H1 (cell line): Measurements from ENCODE around the gene PCDHB10. TPM values are rescaled to one million over a fixed set of nuclear protein-coding genes. Genes with fewer than 3 reads are reported as not detected.
"Not testable (repeated sequence)": the region's sequence is repeated elsewhere in the genome, so short reads cannot be mapped to it uniquely, and the experiment has no call there.

Source experiments
- CTCF ChIA-PET: fragments of 300-600 bp; sonication (Branson Sonifier 250); formaldehyde crosslinking; loops from one replicate; lab custom pipeline; 2021; ENCODE audit not compliant: partially characterized antibody; lab: Charles Lee
- POLR2A ChIA-PET: fragments of 300-600 bp; sonication (Branson Sonifier 250); formaldehyde crosslinking; loops from one replicate; lab custom pipeline; 2021; ENCODE audit warnings: inconsistent platforms; ENCODE audit not compliant: partially characterized antibody; lab: Charles Lee
- DNase-seq, 2 experiments: peaks; one replicate each; pipeline versions ENCODE4 v3.0.0 to v3.0.0-alpha.2; 2010 to 2022; ENCODE audit warnings: low spot score in 2 of 2, low read depth in 1 of 2, mixed read lengths in 1 of 2
- FAIRE-seq: peaks from 2 replicates; lab custom pipeline; 2011; peaks lifted over from hg19 to GRCh38; lab: Jason Lieb, UNC
- H2AFZ ChIP-seq: 2 replicates; pipeline ENCODE4 v1.8.1; 2012; ENCODE audit warnings: low read length, inconsistent platforms
- H2AK5ac ChIP-seq: 2 replicates; pipeline ENCODE4 v1.6.1; 2013; ENCODE audit warnings: low read depth, low read length
- H2BK120ac ChIP-seq: replicated peaks from 2 replicates; pipeline ENCODE3; 2013; ENCODE audit warnings: low read depth, low read length, inconsistent platforms
- H2BK12ac ChIP-seq: 2 replicates; pipeline ENCODE4 v1.6.1; 2013; ENCODE audit warnings: low read depth, low read length
- H2BK15ac ChIP-seq: 2 replicates; pipeline ENCODE4 v1.6.1; 2013; ENCODE audit warnings: low read length
- H2BK20ac ChIP-seq: 2 replicates; pipeline ENCODE4 v1.6.1; 2013; ENCODE audit warnings: low read length
- H2BK5ac ChIP-seq: 2 replicates; pipeline ENCODE4 v1.6.1; 2013; ENCODE audit warnings: low read depth, low read length
- H3K14ac ChIP-seq: 2 replicates; pipeline ENCODE4 v1.6.1; 2013; ENCODE audit warnings: inconsistent platforms; ENCODE audit not compliant: insufficient read length
- H3K18ac ChIP-seq: 2 replicates; pipeline ENCODE4 v1.6.1; 2013; ENCODE audit warnings: low read length; ENCODE audit errors: extremely low read depth
- H3K23ac ChIP-seq: 2 replicates; pipeline ENCODE4 v1.6.1; 2013; ENCODE audit warnings: inconsistent platforms; ENCODE audit not compliant: insufficient read length
- H3K23me2 ChIP-seq: 2 replicates; pipeline ENCODE4 v1.6.1; 2013; ENCODE audit warnings: low read depth, low read length
- H3K27ac ChIP-seq: 2 replicates; pipeline ENCODE4 v1.6.1; 2011; ENCODE audit warnings: low read depth, low read length, inconsistent platforms
- H3K27me3 ChIP-seq, 4 experiments: replicated peaks in 1 of 4; 1 replicate in 1 of 4; 2 replicates in 3 of 4; pipeline versions ENCODE4 v1.6.1 to v1.8.1; 2011 to 2013; ENCODE audit warnings: low read length in 3 of 4, mild to moderate bottlenecking in 3 of 4, inconsistent platforms in 2 of 4, mixed read lengths in 2 of 4, moderate library complexity in 1 of 4; ENCODE audit not compliant: control insufficient read depth in 3 of 4, insufficient read depth in 3 of 4; ENCODE audit errors: extremely low read depth in 1 of 4
- H3K36me3 ChIP-seq, 4 experiments: 2 replicates each; pipeline versions ENCODE4 v1.6.1 to v1.8.1; 2011 to 2013; ENCODE audit warnings: mild to moderate bottlenecking in 4 of 4, low read length in 3 of 4, moderate library complexity in 2 of 4, control low read depth in 1 of 4, inconsistent platforms in 1 of 4; ENCODE audit not compliant: insufficient read depth in 4 of 4, control insufficient read depth in 2 of 4
- H3K4ac ChIP-seq: replicated peaks from 2 replicates; pipeline ENCODE3; 2013; ENCODE audit warnings: low read length, low read depth, mixed read lengths, inconsistent platforms; ENCODE audit not compliant: insufficient read length
- H3K4me1 ChIP-seq, 4 experiments: replicated peaks in 1 of 4; 1 replicate in 1 of 4; 2 replicates in 3 of 4; pipeline versions ENCODE4 v1.6.1 to v1.8.1; 2011 to 2013; ENCODE audit warnings: low read length in 3 of 4, inconsistent platforms in 2 of 4, mixed read lengths in 1 of 4; ENCODE audit not compliant: insufficient read depth in 4 of 4, control insufficient read depth in 3 of 4
- H3K4me2 ChIP-seq, 2 experiments: 2 replicates each; pipeline versions ENCODE4 v1.6.1 to v1.8.1; 2011 to 2013; ENCODE audit warnings: low read depth in 2 of 2, low read length in 2 of 2, control low read depth in 1 of 2, inconsistent platforms in 1 of 2, mild to moderate bottlenecking in 1 of 2; ENCODE audit not compliant: insufficient read depth in 1 of 2
- H3K4me3 ChIP-seq, 4 experiments: fragments of 200-600, 300-600 bp in 1 of 4; sonication (generic), shearing (Covaris generic), sonication (Bioruptor Twin) in 1 of 4; 2 replicates each; pipeline versions ENCODE4 v1.5.1 to v1.8.1; 2011 to 2016; ENCODE audit warnings: low read length in 4 of 4, low read depth in 3 of 4, control low read depth in 2 of 4, inconsistent platforms in 2 of 4, mild to moderate bottlenecking in 2 of 4, mixed read lengths in 1 of 4, moderate library complexity in 1 of 4; ENCODE audit not compliant: insufficient read depth in 2 of 4; ENCODE audit errors: extremely low read depth in 1 of 4
- H3K56ac ChIP-seq: replicated peaks from 2 replicates; pipeline ENCODE3; 2013; ENCODE audit warnings: low read depth, mild to moderate bottlenecking, mixed read lengths, low read length, inconsistent platforms; ENCODE audit not compliant: insufficient read length
- H3K79me1 ChIP-seq: 2 replicates; pipeline ENCODE4 v1.6.1; 2013; ENCODE audit warnings: low read depth, low read length, control low read depth
- H3K79me2 ChIP-seq, 2 experiments: 2 replicates each; pipeline versions ENCODE4 v1.6.1 to v1.8.1; 2012 to 2013; ENCODE audit warnings: low read length in 2 of 2, mild to moderate bottlenecking in 2 of 2, inconsistent platforms in 1 of 2; ENCODE audit not compliant: insufficient read depth in 2 of 2, control insufficient read depth in 1 of 2
- H3K9ac ChIP-seq, 4 experiments: replicated peaks in 1 of 4; 1 replicate in 1 of 4; 2 replicates in 3 of 4; pipeline versions ENCODE4 v1.6.1 to v1.8.1; 2011 to 2013; ENCODE audit warnings: low read depth in 3 of 4, low read length in 3 of 4, control low read depth in 2 of 4, mild to moderate bottlenecking in 2 of 4, moderate library complexity in 2 of 4, inconsistent platforms in 1 of 4; ENCODE audit errors: extremely low read depth in 1 of 4
- H3K9me3 ChIP-seq, 2 experiments: 2 replicates each; pipeline versions ENCODE4 v1.6.1 to v1.8.1; 2012 to 2013; ENCODE audit warnings: mild to moderate bottlenecking in 2 of 2, moderate library complexity in 2 of 2, control low read depth in 1 of 2, inconsistent platforms in 1 of 2, low read depth in 1 of 2, low read length in 1 of 2, mixed read lengths in 1 of 2; ENCODE audit not compliant: insufficient read depth in 2 of 2
- H4K20me1 ChIP-seq, 2 experiments: replicated peaks in 1 of 2; 2 replicates each; pipeline versions ENCODE3 to v1.8.1; 2011 to 2013; ENCODE audit warnings: inconsistent platforms in 2 of 2, low read length in 2 of 2, mild to moderate bottlenecking in 1 of 2; ENCODE audit not compliant: insufficient read depth in 2 of 2, control insufficient read depth in 1 of 2
- H4K5ac ChIP-seq: 2 replicates; pipeline ENCODE4 v1.6.1; 2013; ENCODE audit warnings: low read length, low read depth, mixed read lengths, inconsistent platforms; ENCODE audit not compliant: insufficient read length
- H4K8ac ChIP-seq: 2 replicates; pipeline ENCODE4 v1.8.0; 2013; ENCODE audit warnings: mild to moderate bottlenecking, moderate library complexity, low read length, inconsistent platforms; ENCODE audit not compliant: insufficient read depth; ENCODE audit errors: extremely low read depth
- H4K91ac ChIP-seq: replicated peaks from 2 replicates; pipeline ENCODE3; 2013; ENCODE audit warnings: low read length, mixed read lengths, inconsistent platforms; ENCODE audit not compliant: insufficient read length
- RAD21 ChIP-seq, 2 experiments: IDR thresholded peaks in 1 of 2; conservative IDR thresholded peaks in 1 of 2; 2 replicates each; pipeline ENCODE4 v1.6.1; 2011; ENCODE audit warnings: low read depth in 2 of 2, low read length in 2 of 2, improper control_type of control experiment in 1 of 2, inconsistent platforms in 1 of 2, mild to moderate bottlenecking in 1 of 2, moderate library complexity in 1 of 2
- WGBS, 2 experiments: shearing (Covaris generic) in 1 of 2; methylation state at CpG; one replicate each; pipeline versions ENCODE4 v1.1.6 to v1.1.7; 2013 to 2015; ENCODE audit warnings: low lambda C conversion rate in 2 of 2, mixed read lengths in 2 of 2, inconsistent platforms in 1 of 2, low coverage in 1 of 2, missing lambda C conversion rate in 1 of 2; ENCODE audit not compliant: insufficient replicate concordance in 2 of 2, insufficient coverage in 1 of 2, insufficient read length in 1 of 2; ENCODE audit errors: extremely low coverage in 1 of 2, missing lambda C conversion rate in 1 of 2; 5-methylcytosine and 5-hydroxymethylcytosine counted together
- polyA plus RNA-seq, 7 experiments: library from polyadenylated mRNA; depleted of rRNA in 3 of 7; stranded (reverse) in 5 of 7; unstranded in 2 of 7; fragments of >200 nt in 5 of 7; fragments of 200-250 nt in 2 of 7; gene quantifications; 1 replicate in 5 of 7; 2 replicates in 1 of 7; 4 replicates in 1 of 7; pipeline versions ENCODE4 v1.2.1 to v1.2.3, GENCODE V29; 2011 to 2013; ENCODE audit warnings: missing spikeins in 2 of 7, mixed read lengths in 2 of 7
- total RNA-seq: library from RNA; stranded (reverse); fragmentation: NEBNext Ultra II Directional; extraction: Animal tissue kit (Norgen Biotek cat#: 25700); gene quantifications from 2 replicates; pipeline ENCODE4 v1.2.1, GENCODE V29; 2021

Gene PCDHB10
- total and polyA plus RNA-seq, 2 of the 8 experiments (the other 6 are each of a cell fraction or from before 2014, with no cell fraction given), result 1.3 to 1.8 TPM

- 80% methylated on average over 14 of the region's 18 CpGs; no CpG with 5 or more reads in 1 of the 2 experiments for WGBS, 2 experiments
- not testable (repeated sequence) for H3K36me3 ChIP-seq, H3K23ac ChIP-seq, H2AFZ ChIP-seq, H4K8ac ChIP-seq, H3K9ac ChIP-seq, H2BK5ac ChIP-seq, H3K14ac ChIP-seq, H2BK120ac ChIP-seq, H2AK5ac ChIP-seq, H3K27me3 ChIP-seq, H3K79me1 ChIP-seq, H3K4me3 ChIP-seq, H3K4me2 ChIP-seq, H3K18ac ChIP-seq, H3K4ac ChIP-seq, H2BK15ac ChIP-seq, H2BK20ac ChIP-seq, H4K20me1 ChIP-seq, H3K23me2 ChIP-seq, H2BK12ac ChIP-seq, H3K4me1 ChIP-seq, DNase-seq, H3K27ac ChIP-seq, H3K79me2 ChIP-seq, H4K91ac ChIP-seq, H3K56ac ChIP-seq, H4K5ac ChIP-seq
- peak in 1 of 2 experiments; percentile 12; a peak in 1 of 4 replicates for TF ChIP-seq RAD21 (IDR thresholded peaks at IDR 0.05 in 1 of 2, conservative IDR thresholded peaks at IDR 0.05 in 1 of 2; ENCODE audit: low read depth in 2 of 2, low read length in 2 of 2)
- peak; percentile 95 for FAIRE-seq
- POLR2A ChIA-PET, result interaction anchor here (1.1 kb wide), 1 partner anchor 42 kb away, joined by 4 read pairs; the partner anchor contains the start of gene PCDHB5
- CTCF ChIA-PET, result interaction anchor here (0.7 to 2.8 kb wide), 15 partner anchors 9 to 380 kb away, joined by 3 to 21 read pairs (median 3); partner anchors contain the start of genes PCDHB10, PCDHB14, PCDHB2 and PCDHB9
- peaks cover 0 to 15% of the 10 kb centered on the region in 2 experiments; a peak in 1 of 4 replicates for H3K9me3 ChIP-seq
Measured at GRCh38 chr5:141177577-141178191, 14.5 kb upstream of the PCDHB10 start, which contains the start of gene PCDHB8. TSS of gene PCDHB8 (plus strand) at chr5:141177790. CDS start at chr5:141178035, 245 bp downstream.
